Keratinocyte (primary cell): Measurements from ENCODE around the gene PPP2R5C. TPM values are rescaled to one million over a fixed set of nuclear protein-coding genes. Genes with fewer than 3 reads are reported as not detected.

Source experiments
- DNase-seq: peaks from one replicate; pipeline ENCODE4 v3.0.0-alpha.2; 2011; ENCODE audit warnings: low read depth, missing footprints, low spot score
- FAIRE-seq: peaks from 2 replicates; lab custom pipeline; 2011; peaks lifted over from hg19 to GRCh38; lab: Jason Lieb, UNC
- H2AFZ ChIP-seq: 2 replicates; pipeline ENCODE4 v1.6.0; 2012; ENCODE audit warnings: low read length, control low read depth, inconsistent platforms; ENCODE audit not compliant: control insufficient read depth
- H3K27ac ChIP-seq: 2 replicates; pipeline ENCODE4 v1.5.1; 2011; ENCODE audit warnings: low read length; ENCODE audit not compliant: control insufficient read depth, insufficient read depth
- H3K27me3 ChIP-seq: 3 replicates; pipeline ENCODE4 v1.6.0; 2011; ENCODE audit warnings: low read length; ENCODE audit not compliant: control insufficient read depth, insufficient read depth; ENCODE audit errors: extremely low read depth
- H3K36me3 ChIP-seq, 2 experiments: 2 replicates in 1 of 2; 3 replicates in 1 of 2; pipeline ENCODE4 v1.5.1; 2011; ENCODE audit warnings: low read length in 2 of 2, mild to moderate bottlenecking in 1 of 2; ENCODE audit not compliant: control insufficient read depth in 2 of 2, insufficient read depth in 2 of 2; ENCODE audit errors: extremely low read depth in 1 of 2
- H3K4me1 ChIP-seq: 3 replicates; pipeline ENCODE4 v1.5.1; 2011; ENCODE audit warnings: low read length; ENCODE audit not compliant: control insufficient read depth, insufficient read depth; ENCODE audit errors: extremely low read depth
- H3K4me2 ChIP-seq: 3 replicates; pipeline ENCODE4 v1.6.0; 2011; ENCODE audit warnings: low read depth, low read length; ENCODE audit not compliant: control insufficient read depth, insufficient read depth; ENCODE audit errors: extremely low read depth
- H3K4me3 ChIP-seq, 3 experiments: fragments of 200-600 bp in 1 of 3; sonication (generic) in 1 of 3; 2 replicates in 2 of 3; 3 replicates in 1 of 3; pipeline ENCODE4 v1.5.1; 2011 to 2016; ENCODE audit warnings: low read length in 3 of 3, mild to moderate bottlenecking in 3 of 3, control low read depth in 2 of 3, inconsistent platforms in 1 of 3, low read depth in 1 of 3, mixed read lengths in 1 of 3, mixed run types in 1 of 3, moderate library complexity in 1 of 3; ENCODE audit not compliant: control insufficient read depth in 2 of 3, insufficient read depth in 2 of 3; ENCODE audit errors: extremely low read depth in 1 of 3
- H3K79me2 ChIP-seq: 2 replicates; pipeline ENCODE4 v1.6.0; 2012; ENCODE audit warnings: low read length; ENCODE audit not compliant: control insufficient read depth, insufficient read depth
- H3K9ac ChIP-seq: 3 replicates; pipeline ENCODE4 v1.6.0; 2011; ENCODE audit warnings: low read length; ENCODE audit not compliant: control insufficient read depth, insufficient read depth; ENCODE audit errors: extremely low read depth
- H3K9me1 ChIP-seq: 3 replicates; pipeline ENCODE4 v1.6.0; 2011; ENCODE audit warnings: low read length; ENCODE audit not compliant: control insufficient read depth, insufficient read depth; ENCODE audit errors: extremely low read depth
- H3K9me3 ChIP-seq: 2 replicates; pipeline ENCODE4 v1.5.1; 2012; ENCODE audit warnings: low read depth, low read length; ENCODE audit not compliant: control insufficient read depth
- H4K20me1 ChIP-seq: 3 replicates; pipeline ENCODE4 v1.6.0; 2011; ENCODE audit warnings: low read length; ENCODE audit not compliant: control insufficient read depth, insufficient read depth; ENCODE audit errors: extremely low read depth
- EZH2 ChIP-seq: IDR thresholded peaks from one replicate; pipeline ENCODE4 v1.6.1; 2012; ENCODE audit warnings: inconsistent platforms, mild to moderate bottlenecking, low read length, moderate library complexity
- dilution Hi-C: fragments of 300-500 bp; cut with MboI; formaldehyde crosslinking; loops from one replicate; pipeline ENCODE4 v1.7.0; 2020; ENCODE audit warnings: low sequenced_read_pairs; ENCODE audit not compliant: extremely low pct_ligation_motif_present
- polyA plus RNA-seq, 5 experiments: library from polyadenylated mRNA; depleted of rRNA in 3 of 5; stranded (reverse) in 3 of 5; stranded (forward) in 1 of 5; unstranded in 1 of 5; fragments of >200 nt; gene quantifications; 1 replicate in 1 of 5; 2 replicates in 3 of 5; 3 replicates in 1 of 5; pipeline versions ENCODE4 v1.2.1 to v1.2.3, GENCODE V29; 2011 to 2012; ENCODE audit warnings: missing spikeins in 2 of 5, low read depth in 1 of 5, low replicate concordance in 1 of 5
- TF ChIP-seq, protein P1 (sequence below), 3 experiments: IDR thresholded peaks in 1 of 3; conservative IDR thresholded peaks in 1 of 3; optimal IDR thresholded peaks in 1 of 3; 2 replicates in 2 of 3; 3 replicates in 1 of 3; pipeline versions ENCODE3 to v1.5.1; 2011; ENCODE audit warnings: low read length in 3 of 3, mild to moderate bottlenecking in 3 of 3, moderate library complexity in 2 of 3, control low read depth in 1 of 3, inconsistent platforms in 1 of 3; ENCODE audit not compliant: insufficient read depth in 2 of 3; ENCODE audit errors: extremely low read depth in 1 of 3

Gene PPP2R5C
- polyA plus RNA-seq, 1 donor (not counting 4 experiments of a cell fraction or from before 2014, with no cell fraction given) = 105 TPM

DNA sequence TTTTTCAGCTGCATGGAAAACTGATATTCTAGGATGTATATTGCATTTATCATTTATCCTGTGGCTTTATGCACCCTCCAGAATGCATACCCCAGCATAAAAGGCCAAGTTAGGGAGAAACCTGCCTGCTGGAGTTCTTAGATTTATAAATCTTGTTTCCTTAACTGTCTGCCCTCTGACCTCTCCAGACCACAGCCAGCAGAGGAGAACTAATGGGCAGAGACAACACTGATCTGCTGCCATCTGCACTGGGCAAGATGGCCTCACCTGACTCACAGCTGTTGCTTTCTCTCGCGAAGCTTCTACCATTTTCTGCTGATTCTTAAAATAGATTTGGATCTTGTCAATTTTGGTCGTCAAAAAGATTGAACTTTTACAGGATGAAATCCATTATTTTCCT, 65.8 kb downstream of the PPP2R5C start:
- Histone ChIP-seq H3K9me1 (no peaks in the 10 kb centered on the region), H3K4me3 (no peak overlapping the region), H3K4me1 (peaks cover 23% of the 10 kb centered on the region), H4K20me1 (no peaks in the 10 kb centered on the region), H3K79me2 (peaks cover 73% of the 10 kb centered on the region), H3K4me2 (no peak overlapping the region), H3K9ac (no peak overlapping the region), H3K36me3 (peaks cover 2 to 3% of the 10 kb centered on the region in 2 experiments), H2AFZ (no peak overlapping the region), H3K27me3 (no peaks in the 10 kb centered on the region), H3K27ac (no peak overlapping the region), H3K9me3 (no peaks in the 10 kb centered on the region)
- TF ChIP-seq, protein P1, sequence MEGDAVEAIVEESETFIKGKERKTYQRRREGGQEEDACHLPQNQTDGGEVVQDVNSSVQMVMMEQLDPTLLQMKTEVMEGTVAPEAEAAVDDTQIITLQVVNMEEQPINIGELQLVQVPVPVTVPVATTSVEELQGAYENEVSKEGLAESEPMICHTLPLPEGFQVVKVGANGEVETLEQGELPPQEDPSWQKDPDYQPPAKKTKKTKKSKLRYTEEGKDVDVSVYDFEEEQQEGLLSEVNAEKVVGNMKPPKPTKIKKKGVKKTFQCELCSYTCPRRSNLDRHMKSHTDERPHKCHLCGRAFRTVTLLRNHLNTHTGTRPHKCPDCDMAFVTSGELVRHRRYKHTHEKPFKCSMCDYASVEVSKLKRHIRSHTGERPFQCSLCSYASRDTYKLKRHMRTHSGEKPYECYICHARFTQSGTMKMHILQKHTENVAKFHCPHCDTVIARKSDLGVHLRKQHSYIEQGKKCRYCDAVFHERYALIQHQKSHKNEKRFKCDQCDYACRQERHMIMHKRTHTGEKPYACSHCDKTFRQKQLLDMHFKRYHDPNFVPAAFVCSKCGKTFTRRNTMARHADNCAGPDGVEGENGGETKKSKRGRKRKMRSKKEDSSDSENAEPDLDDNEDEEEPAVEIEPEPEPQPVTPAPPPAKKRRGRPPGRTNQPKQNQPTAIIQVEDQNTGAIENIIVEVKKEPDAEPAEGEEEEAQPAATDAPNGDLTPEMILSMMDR (optimal IDR thresholded peaks at IDR 0.05 in 1 of 3, IDR thresholded peaks at IDR 0.05 in 1 of 3, conservative IDR thresholded peaks at IDR 0.05 in 1 of 3; ENCODE audit: extremely low read depth in 1 of 3, insufficient read depth in 2 of 3, low read length in 3 of 3) = no peak
- dilution Hi-C loops = no loop called here
- no peak for DNase-seq
- FAIRE-seq = no peak

- no peaks in the 10 kb centered on the region for H3K9me1 ChIP-seq
- H3K79me2 ChIP-seq = peaks cover 76% of the 10 kb centered on the region
- no peak overlapping the region for H3K4me2 ChIP-seq
- no peak for DNase-seq
- peaks cover 3% of the 10 kb centered on the region in 2 experiments for H3K36me3 ChIP-seq
- H4K20me1 ChIP-seq = no peaks in the 10 kb centered on the region
- no peaks in the 10 kb centered on the region for H3K27me3 ChIP-seq
- H3K4me3 ChIP-seq = no peak overlapping the region
- H3K4me1 ChIP-seq = peaks cover 22% of the 10 kb centered on the region
- H2AFZ ChIP-seq = no peak overlapping the region
- TF ChIP-seq, protein P1 (optimal IDR thresholded peaks at IDR 0.05 in 1 of 3, IDR thresholded peaks at IDR 0.05 in 1 of 3, conservative IDR thresholded peaks at IDR 0.05 in 1 of 3; ENCODE audit: extremely low read depth in 1 of 3, insufficient read depth in 2 of 3, low read length in 3 of 3) = no peak
- no peak for TF ChIP-seq EZH2
- no peaks in the 10 kb centered on the region for H3K9me3 ChIP-seq
- dilution Hi-C loops = no loop called here
- H3K9ac ChIP-seq = no peak overlapping the region
- no peak for FAIRE-seq
- no peak overlapping the region for H3K27ac ChIP-seq
Measured at GRCh38 chr14:101828046-101828445, 66.5 kb downstream of the PPP2R5C start.
